GM19455 (cell line): ENCODE data around the gene TFB2M.
A peak's percentile ranks its signal among the peaks of the same experiment; 100 is the strongest.
"Not testable (repeated sequence)": the region's sequence is repeated elsewhere in the genome, so short reads cannot be mapped to it uniquely, and the experiment has no call there.

Source experiments
- ATAC-seq: cut with Tn5 transposase; IDR thresholded peaks from one replicate; pipeline ENCODE4 v1.9.1; 2021; ENCODE audit not compliant: unreplicated experiment

The TFB2M gene, protein sequence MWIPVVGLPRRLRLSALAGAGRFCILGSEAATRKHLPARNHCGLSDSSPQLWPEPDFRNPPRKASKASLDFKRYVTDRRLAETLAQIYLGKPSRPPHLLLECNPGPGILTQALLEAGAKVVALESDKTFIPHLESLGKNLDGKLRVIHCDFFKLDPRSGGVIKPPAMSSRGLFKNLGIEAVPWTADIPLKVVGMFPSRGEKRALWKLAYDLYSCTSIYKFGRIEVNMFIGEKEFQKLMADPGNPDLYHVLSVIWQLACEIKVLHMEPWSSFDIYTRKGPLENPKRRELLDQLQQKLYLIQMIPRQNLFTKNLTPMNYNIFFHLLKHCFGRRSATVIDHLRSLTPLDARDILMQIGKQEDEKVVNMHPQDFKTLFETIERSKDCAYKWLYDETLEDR

DNA sequence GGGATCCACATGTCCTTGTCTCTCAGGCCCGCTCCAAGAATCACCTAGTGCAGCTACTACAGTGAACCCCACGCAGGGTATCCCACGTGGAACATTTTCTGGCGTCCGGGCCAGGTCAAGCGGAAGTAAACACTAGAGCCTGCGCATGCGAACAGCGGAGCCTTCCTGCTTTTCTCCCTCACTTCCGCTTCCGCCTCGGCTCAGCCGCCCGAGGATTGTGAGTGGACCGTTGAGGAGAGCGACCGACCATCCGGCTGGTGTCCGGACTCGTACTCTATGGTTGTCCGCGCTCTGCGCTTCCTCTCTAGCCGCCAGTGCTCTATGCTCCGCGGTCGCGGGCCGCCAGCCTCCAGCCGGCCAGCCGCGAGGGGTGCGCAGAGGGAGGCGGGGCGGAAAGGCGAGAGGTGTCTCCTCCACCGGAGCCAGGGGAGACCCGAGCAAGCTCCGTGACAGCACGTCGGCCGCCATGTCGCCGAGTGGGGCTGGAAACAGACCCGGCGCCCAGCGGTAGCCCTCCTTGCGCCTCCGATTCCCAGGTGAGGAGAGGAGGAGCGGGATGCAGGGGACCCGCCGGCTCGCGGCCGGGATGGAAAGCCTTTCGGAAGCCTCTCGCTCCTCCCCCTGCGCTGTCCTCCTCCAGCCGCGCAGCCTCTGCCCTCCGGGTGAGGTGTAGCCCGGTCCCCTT lies at the start of gene TFB2M, which contains the start of gene CNST:
TSS of gene TFB2M (minus strand) at position 134 of the 685 bp plus-strand sequence. CDS start at position 11, 123 bp downstream.
TSS of gene CNST (plus strand) at position 329 of the 685 bp plus-strand sequence. CDS start 25,107 bp downstream, outside the sequence.
- ATAC-seq = peak; percentile 96

DNA sequence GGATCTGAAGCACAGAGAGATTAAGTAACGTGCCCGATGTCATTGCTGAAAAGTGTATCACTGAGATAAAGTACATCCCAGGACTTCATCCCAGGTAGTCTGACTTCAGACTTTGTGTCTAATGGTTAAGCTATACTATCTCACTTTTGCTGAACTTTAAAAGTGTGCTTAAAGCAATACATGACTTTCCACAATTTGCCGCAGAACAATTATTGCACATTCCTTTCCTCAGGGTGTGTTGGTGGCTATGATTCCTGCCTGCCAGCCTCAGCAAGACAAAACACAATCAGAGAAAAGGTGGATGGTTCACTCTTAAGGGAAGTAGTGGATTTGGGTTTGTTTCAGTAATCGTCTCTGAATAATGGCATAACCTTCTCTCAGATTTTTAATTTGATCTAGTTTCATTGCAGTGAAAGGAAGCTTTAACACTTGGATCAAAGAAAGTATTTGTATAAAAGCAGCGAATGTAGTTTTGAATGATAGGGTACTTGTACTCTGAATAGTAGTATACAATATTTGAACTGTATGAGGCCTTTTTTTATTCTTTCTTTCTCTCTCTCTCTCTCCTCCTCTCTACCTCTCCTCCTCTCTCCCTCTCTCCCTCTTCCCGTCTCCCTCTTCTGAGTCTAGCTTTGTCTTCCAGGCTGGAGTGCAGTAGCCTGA lies 47.2 kb upstream of the TFB2M start:
- no peak for ATAC-seq

DNA sequence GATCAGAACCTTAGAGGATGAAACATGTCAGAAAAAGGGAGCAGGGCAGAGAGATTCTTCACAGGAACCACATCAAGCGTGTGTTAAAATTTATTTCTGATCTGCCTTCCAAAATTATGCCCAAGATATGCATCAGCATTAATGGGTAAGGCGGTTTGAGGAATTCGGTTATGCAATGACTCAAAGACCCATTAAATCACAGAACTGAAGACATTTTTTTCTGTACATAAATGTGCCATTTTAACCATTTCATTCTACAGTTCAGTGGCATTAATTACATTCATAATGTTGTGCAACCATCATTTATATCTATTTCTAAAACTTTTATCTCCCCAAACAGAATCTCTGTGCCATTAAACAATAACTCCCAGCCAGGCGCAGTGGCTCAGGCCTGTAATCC lies 43.6 kb upstream of the TFB2M start:
- ATAC-seq = no peak

DNA sequence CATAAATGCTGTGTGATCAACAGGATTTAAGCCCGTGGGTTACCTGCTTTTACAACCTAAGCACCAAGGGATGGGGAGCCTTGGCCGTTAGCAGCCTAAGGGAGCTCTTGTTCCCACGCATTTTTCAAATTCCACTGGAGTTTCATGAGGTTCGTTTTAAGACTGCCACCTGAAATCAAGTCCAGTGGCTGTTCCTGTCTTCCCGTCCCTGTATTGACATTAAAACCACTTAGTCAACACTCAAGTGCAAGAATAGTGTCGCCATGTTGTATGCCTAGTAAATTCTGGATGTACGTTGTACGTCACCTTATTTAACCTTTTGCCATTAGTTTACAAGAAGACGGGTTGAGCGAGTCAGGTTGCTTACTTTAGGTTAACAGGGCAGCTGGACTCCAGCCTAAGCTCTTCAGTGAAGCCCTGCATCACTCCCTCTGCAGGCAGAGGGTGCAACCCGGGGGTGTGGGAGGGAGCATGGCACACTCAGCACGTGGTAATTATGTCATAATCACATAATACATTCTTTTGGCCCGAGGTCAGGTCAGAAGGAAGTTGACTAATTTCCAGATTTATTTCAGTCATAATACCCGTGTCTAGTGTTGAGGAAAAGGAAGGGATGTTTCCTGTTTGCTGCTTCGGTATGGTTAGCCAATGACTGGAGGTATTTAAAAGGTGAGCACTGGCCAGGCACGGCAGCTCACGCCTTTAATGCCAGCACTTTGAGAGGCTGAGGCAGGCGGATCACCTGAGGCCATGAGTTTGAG lies 42.7 kb upstream of the TFB2M start:
- no peak for ATAC-seq

DNA sequence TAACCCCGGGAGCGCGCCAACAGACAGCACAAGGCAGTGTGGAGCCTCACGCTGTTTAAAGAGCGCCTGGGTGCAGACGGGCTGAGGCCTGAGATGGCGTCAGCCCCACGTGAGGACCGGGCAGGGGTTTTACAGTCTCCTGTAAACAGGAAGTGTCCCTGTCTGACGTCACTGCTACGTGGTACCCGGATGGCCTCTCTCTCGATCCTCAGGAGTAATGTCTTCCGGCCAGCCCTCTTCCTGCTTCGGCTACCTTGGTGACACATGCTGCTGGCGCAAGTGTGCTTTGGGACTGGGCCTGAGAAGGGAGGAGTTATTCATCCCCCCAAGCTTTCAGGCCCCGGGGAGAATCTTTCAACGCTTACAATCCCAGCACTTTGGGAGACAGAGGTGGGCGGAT lies 41.4 kb upstream of the TFB2M start:
- ATAC-seq = no peak

DNA sequence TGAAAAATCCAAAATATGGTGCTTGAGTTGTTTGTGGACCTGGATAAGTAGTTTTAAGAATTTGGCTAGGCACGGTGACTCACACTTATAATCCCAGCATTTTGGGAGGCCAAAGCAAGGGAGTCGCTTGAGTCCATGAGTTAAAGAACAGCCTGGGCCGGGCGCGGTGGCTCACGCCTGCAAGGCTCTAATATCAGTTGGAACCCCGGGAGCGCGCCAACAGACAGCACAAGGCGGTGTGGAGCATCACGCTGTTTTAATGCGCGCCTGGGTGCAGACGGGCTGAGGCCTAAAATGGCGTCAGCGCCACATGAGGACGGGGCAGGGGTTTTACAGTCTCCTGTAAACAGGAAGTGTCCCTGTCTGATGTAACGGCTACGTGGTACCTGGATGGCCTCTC lies 39.2 kb upstream of the TFB2M start:
- ATAC-seq = not testable (repeated sequence)

DNA sequence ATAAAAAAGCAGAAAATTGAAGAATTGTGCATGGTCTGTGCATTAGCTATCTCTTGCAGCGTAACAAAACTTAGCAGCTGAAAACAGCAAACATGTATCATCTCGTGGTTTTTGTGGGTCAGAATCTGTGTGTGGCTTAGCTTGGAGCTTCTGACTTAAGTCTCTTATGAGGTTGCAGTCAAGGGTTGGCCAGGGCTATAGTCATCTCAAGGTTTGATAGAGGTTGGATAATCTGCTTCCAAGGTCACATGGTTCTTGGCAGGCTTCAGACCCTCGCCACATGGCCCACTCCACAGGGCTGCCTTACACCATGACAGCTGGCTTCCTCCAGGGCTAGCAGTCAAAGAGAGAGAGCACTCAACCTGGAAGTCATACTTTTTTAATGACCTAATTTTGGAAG lies 36.1 kb upstream of the TFB2M start:
- ATAC-seq = no peak

DNA sequence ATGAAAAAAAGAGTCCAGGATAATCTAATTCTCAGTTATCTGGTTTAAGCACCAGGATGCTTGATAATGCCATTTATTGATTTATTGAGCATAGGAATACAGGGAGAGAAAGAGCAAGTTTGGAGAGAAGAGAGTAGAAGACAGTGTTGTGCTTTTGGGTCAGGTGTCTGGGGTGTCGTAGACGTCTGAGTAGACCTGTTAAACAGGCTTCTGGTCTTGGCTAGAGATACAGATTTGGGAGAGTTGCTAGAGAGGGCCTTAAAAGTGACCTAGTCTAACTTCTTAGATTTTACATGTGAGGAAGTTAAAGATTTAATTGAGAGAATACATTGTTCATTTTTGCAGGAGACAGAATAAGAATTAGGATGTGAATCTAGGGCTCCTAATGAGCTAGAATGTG lies 34.5 kb upstream of the TFB2M start:
- ATAC-seq = no peak

DNA sequence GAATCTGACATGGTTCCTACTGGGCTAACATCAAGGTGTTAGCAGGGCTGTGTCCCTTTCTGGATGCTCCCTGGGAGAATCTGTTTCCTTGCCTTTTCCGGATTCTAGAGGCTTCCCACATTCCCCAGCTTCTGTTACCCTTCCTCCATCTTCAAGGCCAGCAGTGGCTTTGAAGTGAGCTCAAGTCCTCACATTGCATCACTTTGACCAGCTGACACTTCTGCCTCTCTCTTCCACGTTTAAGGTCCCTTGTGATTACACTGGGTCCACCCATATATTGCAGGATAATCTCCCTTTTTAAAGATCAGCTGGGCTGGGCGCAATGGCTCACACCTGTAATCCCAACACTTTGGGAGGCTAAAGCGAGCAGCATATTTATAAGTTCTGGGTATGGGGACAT lies 33.3 kb upstream of the TFB2M start:
- no peak for ATAC-seq

DNA sequence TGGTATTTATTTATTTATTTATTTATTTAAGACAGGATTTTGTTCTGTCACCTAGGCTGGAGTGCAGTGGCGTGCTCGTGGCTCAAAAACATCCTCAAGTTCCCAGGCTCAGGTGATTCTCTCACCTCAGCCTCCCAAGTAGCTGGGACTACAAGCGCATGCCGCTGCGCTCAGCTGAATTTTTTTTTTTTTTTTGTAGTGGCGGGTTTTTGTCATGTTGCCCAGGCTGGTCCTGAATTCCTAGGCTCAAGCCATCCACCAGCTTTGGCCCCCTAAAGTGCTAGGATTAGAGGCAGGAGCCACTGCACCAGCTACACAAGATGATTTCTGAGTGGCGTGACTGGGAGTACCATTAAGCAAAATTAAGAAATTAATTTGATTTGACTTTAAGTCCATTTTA lies 31.9 kb upstream of the TFB2M start:
- no peak for ATAC-seq

DNA sequence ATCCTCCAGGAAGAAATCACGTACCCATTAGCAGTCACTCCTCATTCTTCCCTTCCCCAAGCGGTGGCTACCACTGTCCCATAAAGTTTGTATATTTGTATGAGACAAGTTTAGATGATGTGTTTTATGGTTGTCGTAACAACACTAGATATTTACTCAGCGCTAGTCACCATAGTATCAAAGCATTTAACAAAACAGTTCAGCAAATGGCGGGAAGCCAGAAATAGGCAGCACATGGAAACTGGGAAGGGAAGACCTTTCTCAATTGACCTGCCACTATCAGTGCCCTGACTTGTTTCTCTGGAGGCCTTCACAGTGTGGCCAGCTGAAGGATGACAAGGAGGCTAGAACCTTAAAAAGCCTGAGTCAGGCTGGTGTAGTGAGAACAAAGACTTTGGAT lies 31.3 kb upstream of the TFB2M start:
- no peak for ATAC-seq

DNA sequence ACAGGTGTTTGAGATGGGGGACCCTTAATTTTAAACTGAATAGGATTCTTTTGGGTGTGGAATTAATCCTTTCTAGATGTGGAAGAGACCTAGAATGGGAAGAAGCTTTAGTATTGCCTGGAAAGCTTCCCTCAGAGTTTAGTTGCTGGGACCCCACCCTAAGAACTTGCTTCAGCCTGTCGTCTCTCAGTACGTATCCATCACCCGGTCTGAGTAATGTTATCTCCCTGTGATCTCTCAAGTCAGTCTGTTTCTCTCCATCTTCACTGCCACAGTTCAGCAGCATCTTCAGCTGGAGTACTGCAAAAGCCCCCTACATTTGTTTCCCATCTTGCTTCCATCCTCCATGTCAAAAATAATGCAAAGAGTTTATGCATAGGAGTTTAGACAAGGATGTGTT lies 29.1 kb upstream of the TFB2M start:
- no peak for ATAC-seq

DNA sequence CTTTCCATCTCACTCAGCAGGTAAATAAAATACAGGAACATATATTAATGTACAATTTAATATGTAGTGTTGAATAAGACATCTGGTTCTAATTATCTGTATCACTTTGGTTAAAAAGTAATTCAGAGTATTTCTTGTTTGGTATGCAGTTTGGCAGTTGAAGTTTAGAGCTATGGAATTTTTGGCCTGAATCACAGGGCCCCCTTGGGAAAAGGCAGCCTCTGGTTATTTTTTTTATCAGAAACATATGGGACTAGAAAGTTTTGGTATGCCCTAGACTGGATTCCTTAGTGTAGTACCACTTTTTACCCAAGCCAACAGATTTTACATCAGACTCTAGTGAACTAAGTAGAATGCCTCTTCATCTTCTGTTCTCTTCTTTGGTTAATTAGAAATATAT lies 26.6 kb upstream of the TFB2M start:
- ATAC-seq = no peak

DNA sequence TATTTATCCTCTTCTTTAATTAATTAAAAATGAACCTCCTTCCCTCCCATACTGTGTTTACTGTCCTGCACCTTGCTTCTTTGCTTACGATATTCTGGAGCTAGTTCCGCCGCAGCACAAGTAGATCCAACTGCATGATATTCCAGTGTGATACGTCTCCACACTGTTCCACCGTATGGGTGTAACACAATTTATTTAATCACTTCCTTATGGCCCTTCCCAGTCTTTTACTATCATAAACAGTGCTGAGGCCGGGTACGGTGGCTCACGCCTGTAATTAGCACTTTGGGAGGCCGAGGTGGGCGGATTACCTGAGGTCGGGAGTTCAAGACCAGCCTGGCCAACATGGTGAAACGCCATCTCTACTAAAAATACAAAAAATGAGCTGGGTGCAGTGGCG lies 25.9 kb upstream of the TFB2M start:
- peak; percentile 14 for ATAC-seq

DNA sequence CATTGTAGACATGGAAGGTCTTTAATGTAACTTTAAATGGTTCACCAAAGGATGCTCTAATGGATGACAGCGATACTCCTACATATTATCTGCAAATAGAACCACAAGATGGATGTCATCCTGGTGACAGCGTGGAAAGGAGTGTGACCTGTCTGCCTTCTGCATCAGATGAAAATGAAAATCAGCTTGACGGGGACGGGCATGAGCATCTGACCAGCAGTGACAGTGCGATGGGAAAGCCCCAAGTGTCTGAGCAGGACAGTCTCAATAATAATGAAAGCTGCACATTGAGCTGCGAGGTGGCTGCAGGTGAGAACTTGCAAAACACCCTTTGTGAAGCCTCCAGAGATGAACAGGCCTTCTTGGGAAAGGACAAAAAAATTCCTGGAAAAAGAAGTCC lies 25.4 kb upstream of the TFB2M start:
- peak; percentile 89 for ATAC-seq

DNA sequence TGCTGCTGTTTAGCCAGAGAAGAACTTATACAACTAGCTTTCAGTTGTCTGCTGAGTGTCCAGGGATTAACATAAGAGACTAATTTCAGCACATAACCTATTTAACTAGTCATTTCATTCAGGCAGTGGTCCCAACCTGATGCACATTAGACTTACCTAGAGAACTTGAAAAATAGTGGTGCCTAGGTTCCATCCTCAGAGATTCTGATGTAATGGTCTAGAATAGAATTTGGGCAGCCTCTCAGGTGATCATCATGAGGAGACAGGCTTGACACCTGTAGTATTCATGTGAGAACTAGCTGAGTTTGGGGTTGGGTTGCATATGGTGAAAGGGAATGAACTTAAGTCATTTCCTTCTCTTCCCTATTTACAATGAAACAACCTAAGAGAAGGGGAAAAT lies 25.0 kb upstream of the TFB2M start:
- ATAC-seq = peak; percentile 33

DNA sequence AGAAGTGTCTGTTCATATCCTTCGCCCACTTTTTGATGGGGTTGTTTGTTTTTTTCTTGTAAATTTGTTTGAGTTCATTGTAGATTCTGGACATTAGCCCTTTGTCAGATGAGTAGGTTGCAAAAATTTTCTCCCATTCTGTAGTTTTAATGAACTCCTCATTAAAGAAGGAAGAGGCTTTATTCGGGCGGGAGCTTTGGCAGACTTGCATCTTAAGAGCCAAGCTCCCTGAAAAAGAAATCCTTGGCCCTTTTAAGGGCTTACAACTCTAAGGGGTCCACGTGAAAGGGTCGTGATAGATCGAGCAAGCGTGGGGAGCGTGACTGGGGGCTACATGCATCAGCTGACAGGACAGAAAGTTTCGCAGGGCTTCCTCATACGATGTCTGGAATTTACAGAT lies 23.9 kb upstream of the TFB2M start:
- ATAC-seq = not testable (repeated sequence)

DNA sequence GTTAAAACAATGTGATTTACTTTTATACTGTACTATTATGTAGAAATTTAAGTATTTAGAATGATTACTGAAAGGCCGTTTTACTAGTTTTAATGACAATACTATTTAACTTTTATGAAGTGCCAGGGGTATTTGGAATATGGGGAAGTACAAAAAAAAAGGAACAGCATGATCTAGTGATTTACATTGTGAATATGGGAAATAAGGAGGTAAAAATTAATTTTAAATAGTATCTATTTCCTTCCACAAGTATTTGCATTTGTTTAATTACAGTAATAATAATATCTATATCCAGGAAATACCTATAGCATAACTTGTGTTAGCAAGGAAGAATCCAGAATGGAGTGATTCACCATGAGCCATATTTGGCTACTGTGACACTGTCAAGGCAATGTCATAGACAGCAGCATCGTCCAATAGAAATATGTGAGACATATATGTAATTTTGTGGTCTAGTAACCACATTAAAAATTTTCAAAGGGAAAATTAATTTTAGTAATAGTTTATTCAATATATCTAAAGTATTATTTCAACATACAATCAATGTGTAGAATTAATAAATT lies 22.2 kb upstream of the TFB2M start:
- ATAC-seq = no peak

DNA sequence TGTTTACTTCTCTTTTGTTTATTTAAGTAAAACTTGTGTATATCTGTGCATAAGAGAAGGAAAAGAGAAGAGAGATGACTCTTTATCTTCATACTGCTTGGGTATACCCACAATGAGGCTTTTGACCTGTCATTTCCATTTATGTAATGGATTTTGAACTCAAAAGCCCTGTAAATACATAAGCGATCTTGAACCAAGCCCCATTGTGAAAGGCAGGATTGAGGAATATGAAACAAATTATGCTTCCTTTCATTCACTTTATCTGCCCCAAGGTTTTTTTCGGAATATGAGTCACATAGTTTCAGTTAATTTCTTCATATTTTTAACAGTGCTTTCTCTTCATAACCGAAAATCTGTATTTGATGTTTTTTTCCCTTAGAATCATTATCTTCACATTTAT lies 21.5 kb upstream of the TFB2M start:
- no peak for ATAC-seq

DNA sequence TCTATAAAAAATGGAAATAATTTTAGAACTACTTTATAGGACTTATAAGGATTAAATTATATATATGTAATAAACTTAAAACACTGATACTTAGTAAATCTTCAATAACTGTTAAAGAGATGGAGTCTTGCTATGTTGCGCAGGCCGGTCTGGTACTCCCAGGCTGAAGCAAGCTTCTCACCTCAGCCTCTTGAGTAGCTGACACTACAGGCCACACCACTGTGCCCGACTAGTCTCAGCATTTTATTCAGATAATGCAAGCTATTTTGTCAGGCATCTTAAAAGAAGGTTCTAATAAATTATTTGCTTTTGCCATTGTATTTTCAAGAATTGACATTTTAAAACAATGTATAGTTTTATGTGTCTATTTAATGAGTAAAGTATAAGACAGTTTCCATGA lies 21.0 kb upstream of the TFB2M start:
- no peak for ATAC-seq
